ENCODE measurements around the gene ELOVL5.

ELOVL5 gene

DNA sequence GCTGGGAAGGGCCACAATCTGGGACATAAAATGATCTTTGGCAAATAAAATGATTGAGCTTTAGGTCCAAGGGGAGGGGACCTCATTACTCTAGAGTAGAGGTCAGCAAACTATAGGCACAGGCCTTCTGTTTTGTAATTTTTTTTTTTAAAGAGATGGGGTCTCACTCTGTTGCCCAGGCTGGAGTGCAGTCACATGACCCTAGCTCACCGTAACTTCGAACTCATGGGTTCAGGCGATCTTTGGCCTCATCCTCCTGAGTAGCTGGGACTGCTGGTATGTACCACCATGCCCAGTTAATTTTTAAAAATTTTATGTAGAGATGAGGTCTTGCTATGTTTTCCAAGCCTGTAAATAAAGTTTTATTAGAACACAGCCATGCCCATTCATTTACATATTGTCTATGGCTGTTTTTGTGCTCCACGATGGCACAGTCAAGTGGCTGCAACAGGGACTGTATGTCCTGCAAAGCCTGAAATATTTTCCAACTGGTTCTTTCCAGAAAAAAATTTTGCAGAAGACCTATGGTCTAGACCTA lies 82.1 kb downstream of the ELOVL5 start:
- H3K4me3 ChIP-seq (ENCODE audit: low read depth, low read length), result no peak overlapping the region
- TF ChIP-seq, protein P1, sequence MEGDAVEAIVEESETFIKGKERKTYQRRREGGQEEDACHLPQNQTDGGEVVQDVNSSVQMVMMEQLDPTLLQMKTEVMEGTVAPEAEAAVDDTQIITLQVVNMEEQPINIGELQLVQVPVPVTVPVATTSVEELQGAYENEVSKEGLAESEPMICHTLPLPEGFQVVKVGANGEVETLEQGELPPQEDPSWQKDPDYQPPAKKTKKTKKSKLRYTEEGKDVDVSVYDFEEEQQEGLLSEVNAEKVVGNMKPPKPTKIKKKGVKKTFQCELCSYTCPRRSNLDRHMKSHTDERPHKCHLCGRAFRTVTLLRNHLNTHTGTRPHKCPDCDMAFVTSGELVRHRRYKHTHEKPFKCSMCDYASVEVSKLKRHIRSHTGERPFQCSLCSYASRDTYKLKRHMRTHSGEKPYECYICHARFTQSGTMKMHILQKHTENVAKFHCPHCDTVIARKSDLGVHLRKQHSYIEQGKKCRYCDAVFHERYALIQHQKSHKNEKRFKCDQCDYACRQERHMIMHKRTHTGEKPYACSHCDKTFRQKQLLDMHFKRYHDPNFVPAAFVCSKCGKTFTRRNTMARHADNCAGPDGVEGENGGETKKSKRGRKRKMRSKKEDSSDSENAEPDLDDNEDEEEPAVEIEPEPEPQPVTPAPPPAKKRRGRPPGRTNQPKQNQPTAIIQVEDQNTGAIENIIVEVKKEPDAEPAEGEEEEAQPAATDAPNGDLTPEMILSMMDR (IDR thresholded peaks at IDR 0.05; ENCODE audit: low read depth, low read length), result no peak

DNA sequence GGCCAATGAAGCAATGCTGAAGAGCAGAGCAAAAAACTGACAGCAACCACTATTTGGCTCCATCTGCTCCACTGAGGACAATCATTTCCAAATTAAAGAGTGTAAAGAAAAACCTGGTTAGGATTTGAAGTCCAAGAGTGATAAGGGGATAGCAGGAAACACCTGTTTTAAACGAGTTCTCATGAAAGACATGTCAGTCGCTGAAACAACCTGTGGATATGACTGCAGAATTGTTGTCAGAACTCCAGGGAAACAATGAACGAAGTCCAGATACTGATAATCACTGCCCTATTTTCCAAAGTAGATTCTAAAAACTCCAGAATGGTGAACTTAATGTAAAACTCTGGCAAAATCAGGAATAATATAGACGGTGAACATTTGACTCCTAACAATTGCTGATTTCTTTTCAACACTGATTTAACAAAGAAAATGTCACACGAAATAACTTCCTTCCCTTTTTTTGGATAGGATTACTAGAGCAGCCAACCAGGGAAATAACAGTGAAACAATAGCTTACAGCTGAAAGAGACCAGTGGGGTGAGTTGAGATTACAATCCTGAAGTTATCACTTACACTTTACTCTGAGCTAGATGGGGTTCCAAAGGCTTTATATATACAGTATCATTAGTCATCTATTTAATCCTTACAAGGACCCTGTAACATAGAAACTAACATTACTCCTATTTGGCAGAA lies 83.7 kb downstream of the ELOVL5 start:
- TF ChIP-seq, protein P1 (IDR thresholded peaks at IDR 0.05; ENCODE audit: low read depth, low read length), result no peak
- no peak overlapping the region for H3K4me3 ChIP-seq (ENCODE audit: low read depth, low read length)

DNA sequence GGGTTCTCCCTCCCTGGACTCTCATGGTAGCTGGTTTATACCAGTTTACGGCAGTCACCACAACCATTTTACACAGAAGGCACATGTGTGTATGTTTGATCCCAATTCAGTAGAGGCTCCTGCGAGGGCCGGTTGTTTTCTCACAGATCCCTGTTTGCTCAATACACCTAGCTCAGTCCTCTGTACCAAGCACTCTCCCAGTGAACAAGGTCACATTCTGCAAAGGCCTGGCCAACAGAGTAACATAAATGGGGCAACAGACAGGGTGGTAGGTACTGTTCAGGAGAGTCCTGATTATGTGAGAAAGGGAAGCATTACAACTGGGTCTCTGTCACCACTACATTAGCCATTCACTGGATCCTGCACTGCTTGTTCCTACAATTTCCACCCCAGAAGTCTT lies 84.4 kb downstream of the ELOVL5 start:
- TF ChIP-seq, protein P1 (IDR thresholded peaks at IDR 0.05; ENCODE audit: low read depth, low read length), result no peak
- H3K4me3 ChIP-seq (ENCODE audit: low read depth, low read length), result no peak overlapping the region

DNA sequence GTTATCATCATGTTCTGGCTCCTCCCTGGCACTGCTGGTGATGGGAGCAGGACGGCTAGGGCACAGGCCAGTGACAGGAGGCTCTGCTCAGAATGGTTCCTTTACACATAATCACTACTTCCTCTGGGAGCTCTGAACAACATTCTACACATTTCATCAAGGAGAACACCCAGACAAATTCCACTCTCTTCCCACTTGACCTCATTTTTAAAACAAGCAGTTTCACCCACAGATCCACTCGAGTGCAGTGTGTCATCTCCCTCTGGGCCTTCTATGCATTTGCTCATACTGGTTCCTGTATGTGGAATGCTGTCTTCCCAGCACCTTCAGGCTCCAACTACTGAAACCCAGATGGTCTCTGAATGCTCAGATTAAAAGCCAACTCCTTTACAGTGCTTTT lies 84.8 kb downstream of the ELOVL5 start:
- TF ChIP-seq, protein P1 (IDR thresholded peaks at IDR 0.05; ENCODE audit: low read depth, low read length), result no peak
- no peak overlapping the region for H3K4me3 ChIP-seq (ENCODE audit: low read depth, low read length)

DNA sequence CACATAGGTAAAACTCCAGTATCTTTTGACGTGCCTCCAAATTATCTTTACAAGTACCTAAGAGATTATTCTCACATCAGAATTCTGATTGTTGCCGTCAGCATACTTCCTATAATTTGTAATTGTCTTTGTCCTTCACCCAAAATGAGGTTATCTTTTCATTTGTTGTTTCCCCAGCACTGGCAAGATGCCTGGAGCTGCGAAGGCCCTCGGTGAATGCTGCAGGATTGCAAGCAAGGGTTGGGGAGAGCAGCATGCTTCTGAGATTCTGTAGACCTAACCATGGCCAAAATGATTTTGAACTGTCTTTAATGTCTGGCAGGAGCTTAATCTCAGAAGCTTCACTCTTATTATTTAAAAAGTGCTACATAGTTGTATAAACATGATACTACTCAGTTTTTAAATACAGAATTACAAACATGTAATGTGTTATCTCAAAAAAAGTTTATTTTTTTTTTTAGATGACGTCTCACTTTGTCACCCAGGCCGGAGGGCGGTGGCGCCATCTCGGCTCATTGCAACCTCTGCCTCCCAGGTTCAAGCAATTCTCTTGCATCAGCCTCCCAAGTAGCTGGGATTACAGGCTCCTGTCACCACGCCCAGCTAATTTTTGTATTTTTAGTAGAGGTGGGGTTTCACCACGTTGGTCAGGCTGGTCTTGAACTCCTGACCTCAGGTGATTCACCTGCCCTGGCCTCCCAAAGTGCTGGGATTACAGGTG lies 88.7 kb downstream of the ELOVL5 start:
- no peak overlapping the region for H3K4me3 ChIP-seq (ENCODE audit: low read depth, low read length)
- TF ChIP-seq, protein P1 (IDR thresholded peaks at IDR 0.05; ENCODE audit: low read depth, low read length), result no peak

DNA sequence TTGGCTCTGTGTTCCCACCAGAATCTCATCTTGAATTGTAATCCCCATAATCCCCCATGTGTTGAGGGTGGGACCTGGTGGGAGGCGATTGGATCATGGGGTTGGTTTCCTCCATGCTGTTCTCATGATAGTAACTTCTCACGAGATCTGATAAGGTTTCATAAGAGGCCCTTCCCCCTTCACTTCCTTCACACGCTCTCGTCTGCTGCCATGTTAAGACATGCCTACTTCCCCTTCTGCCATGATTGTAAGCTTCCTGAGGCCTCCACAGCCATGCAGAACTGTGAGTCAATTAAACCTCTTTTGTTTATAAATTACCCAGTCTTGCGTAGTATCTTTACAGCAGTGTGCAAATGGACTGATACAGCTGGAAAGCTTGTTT lies 90.0 kb downstream of the ELOVL5 start:
- no peak overlapping the region for H3K4me3 ChIP-seq (ENCODE audit: low read depth, low read length)
- TF ChIP-seq, protein P1 (IDR thresholded peaks at IDR 0.05; ENCODE audit: low read depth, low read length), result no peak

Measured in WI38 (cell line).